Activated effector memory CD4-positive, alpha-beta T cell treated with anti-CD3 and anti-CD28 coated beads, Interleukin-2, amount 50 U/mL, for 16 hours (primary cell): ENCODE results near the gene APOC3.
A peak's percentile ranks its signal among the peaks of the same experiment; 100 is the strongest.
"Not testable (repeated sequence)": the region's sequence is repeated elsewhere in the genome, so short reads cannot be mapped to it uniquely, and the experiment has no call there.

Experiments used
- DNase-seq: peaks from one replicate; pipeline ENCODE4 v3.0.0-alpha.2; 2020

The APOC3 gene

DNA sequence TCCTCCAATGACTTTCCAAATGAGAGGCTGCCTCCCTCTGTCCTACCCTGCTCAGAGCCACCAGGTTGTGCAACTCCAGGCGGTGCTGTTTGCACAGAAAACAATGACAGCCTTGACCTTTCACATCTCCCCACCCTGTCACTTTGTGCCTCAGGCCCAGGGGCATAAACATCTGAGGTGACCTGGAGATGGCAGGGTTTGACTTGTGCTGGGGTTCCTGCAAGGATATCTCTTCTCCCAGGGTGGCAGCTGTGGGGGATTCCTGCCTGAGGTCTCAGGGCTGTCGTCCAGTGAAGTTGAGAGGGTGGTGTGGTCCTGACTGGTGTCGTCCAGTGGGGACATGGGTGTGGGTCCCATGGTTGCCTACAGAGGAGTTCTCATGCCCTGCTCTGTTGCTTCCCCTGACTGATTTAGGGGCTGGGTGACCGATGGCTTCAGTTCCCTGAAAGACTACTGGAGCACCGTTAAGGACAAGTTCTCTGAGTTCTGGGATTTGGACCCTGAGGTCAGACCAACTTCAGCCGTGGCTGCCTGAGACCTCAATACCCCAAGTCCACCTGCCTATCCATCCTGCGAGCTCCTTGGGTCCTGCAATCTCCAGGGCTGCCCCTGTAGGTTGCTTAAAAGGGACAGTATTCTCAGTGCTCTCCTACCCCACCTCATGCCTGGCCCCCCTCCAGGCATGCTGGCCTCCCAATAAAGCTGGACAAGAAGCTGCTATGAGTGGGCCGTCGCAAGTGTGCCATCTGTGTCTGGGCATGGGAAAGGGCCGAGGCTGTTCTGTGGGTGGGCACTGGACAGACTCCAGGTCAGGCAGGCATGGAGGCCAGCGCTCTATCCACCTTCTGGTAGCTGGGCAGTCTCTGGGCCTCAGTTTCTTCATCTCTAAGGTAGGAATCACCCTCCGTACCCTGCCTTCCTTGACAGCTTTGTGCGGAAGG, 2.9 kb downstream of the APOC3 start:
- DNase-seq, result peak; percentile 52

DNA sequence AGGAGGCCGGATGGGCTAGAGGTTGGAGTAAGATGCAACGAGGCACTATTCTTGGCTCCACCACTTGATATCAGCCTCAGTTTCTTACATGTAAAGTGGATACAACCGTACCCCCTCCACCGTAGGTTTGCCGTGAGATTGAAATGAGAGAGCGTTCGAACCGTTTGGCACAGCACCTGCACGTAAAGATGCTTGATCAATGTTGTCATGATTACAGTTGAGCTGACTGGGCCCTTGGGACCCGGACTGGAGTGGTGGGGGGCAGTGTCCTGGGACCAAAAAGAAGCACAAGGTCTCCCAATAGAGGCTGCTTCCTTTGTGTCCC, 3.7 kb downstream of the APOC3 start:
- DNase-seq, result no peak

DNA sequence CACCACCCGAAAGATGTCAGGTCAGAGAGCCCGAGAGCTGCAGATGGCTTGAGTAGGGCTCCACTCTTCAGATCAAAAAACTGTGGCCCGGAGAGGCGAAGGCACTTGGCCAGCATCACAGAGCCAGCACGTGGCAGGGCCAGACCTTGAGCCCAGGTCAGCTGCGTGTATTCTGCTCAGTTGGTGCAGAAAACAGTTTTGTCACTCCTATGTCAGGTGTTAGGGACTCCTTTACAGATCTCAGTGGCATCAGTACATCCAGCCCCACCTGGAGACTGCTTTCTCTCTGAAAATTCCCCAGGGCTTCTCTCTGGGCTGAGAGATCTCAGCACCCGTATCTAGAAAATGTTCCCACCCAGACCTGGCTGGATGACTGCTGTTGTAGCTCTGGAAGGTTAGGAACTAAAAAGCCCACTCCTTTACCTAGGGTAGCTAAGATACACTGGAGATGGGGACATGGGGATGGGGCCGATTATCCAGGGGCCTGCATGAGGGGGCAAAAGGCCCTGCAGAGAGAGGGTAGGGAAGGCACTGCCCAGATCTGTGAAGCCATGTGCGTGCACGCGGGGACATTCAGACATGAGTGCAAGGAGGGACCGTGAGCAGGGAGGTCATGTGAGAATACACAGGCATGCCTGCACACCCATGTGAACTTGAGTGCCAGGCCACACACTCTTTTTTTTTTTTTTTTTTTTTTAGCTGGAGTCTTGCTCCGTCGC, 4.3 kb downstream of the APOC3 start:
- peak; percentile 54 for DNase-seq

DNA sequence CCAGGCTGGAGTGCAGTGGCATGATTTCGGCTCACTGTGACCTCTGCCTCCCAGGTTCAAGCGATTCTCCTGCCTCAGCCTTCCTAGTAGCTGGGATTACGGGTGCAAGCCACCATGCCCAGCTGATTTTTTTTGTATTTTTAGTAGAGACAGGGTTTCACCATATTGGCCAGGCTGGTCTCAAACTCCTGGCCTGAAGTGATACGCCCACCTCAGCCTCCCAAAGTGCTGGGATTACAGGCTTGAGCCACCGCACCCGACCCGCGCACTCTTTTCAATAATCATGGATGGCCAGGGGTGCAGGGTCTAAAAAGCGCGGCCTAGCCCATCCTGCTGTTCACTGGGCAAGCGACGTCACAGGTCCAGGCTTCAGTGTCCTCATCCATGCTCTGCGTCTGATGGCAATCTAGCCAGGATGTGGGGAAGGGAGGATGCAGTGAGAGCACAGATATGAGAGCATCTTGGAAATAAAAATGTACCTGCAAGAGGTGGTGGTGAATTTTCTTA, 4.9 kb downstream of the APOC3 start:
- not testable (repeated sequence) for DNase-seq

DNA sequence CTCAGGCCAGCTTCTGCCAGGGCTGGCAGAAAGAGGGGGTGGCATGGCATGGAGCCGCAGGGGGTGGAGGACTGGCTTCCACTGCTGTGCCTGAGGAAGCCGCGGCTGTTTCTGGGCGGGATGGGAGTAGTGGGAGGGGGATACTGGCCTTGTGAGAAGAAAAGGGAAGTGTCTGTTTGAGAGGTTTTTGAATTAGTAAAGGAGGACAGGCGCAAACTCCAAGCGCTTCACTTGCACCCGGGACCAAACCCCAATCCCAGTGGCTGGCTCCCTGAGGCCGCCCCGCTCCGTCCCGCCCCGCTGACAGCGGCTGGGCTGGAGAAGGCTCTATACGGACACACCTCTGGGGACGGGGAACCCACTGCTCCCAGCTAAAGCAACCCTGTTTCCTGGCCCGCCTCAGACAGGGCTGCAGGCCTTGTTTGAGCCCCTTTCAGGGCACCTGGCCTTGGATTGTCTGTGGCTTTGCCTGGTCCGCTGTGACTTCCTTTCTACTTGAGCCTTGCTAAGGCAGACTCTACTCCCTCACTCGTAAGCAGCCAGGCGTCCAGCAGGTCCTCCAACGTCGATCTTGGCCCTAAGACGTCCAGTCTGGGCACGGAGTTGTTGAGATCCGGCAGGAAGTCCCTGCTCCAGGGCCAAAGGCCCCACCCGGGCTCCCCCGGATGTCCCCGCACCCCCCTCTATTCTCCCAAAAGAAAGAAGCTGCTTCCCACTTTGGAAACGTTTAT, 5.5 kb downstream of the APOC3 start:
- no peak for DNase-seq

- DNase-seq, result peak; percentile 89
Measured at GRCh38 chr11:116835791-116836631, 6.3 kb downstream of the APOC3 start.

DNA sequence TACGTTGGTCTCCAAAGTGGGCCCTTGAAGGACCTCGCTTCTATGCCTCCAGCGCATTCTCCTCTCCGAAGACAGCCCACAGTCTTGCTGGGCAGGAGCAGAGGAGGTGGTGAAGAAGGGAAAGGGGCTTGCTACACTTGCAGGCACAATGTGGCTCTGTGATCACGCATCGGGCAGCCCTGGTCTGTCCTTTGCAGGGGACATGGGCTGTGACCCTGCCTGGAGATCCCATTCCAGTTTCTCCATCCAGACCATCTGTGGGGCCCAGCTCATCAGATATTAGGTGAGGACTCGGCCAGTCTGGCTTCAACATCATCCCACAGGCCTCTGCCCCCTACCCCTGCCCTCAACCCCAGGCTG, 6.9 kb downstream of the APOC3 start:
- DNase-seq, result no peak

DNA sequence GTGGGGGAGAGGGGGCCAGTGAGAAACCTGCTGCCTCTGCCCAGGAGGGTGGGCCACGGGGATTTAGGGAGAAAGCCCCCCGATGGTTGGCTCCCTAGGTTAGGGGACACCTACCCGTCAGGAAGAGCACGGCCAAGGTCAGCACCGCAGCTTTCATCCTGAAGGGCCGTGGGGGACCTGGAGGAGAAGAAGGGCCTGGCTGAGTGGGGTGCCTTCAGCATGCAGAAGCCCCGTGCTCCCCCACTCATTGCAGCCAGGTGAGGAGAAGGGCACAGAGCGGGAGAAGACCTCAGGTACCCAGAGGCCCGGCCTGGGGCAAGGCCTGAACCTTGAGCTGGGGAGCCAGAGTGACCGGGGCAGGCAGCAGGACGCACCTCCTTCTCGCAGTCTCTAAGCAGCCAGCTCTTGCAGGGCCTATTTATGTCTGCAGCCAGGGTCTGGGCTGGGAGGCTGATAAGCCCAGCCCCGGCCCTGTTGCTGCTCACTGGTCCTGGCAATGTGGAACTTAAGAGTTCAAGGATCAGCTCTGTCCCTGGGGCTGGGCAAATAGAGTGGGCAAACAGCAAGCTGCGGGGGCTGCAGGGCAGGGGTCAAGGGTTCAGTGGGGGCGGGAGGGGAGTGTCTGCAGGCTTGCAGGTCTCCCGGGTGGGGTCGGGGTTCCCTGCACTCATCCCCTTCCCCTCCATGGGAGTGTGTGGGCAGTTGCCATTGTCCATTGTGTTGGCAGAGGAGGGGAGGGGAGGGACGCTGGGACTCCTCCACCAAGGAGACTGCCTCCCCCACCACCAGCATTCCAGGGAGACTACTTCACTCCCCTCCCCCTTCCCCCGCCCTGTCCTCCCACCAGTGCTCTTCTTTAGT, 7.8 kb downstream of the APOC3 start, which contains the start of gene APOA1:
APOA1 (minus strand) TSS at position 392 of the 861 bp plus-strand sequence; CDS start at position 157, 235 bp downstream.
- DNase-seq, result no peak

GRCh38 chr11:116838321-116839084, 8.8 kb downstream of the APOC3 start:
- no peak for DNase-seq

DNA sequence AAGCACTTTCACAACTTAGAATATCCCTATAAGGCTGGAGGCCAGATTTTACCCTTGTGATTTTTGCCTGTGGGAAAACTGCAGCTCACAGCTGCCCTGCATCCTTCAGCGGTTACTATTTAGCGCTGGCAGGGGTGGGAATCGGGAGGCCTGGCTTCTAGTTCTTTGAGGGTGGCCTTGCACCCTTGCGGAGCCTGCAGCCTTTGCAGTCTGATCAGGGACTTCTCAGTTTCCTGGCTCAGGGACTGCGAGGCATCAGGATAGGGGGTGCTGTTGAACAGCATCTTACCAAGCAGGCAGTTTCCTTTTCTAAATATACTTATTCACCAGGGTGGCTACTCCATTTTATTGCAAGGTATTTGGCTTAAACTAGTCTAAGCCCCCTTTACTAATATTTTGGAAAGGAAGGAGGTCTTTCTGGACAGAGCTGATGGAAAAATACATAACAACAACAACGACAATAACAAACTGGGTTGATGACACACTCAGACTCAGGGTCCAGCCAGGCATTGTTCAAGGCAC, 10.6 kb downstream of the APOC3 start:
- no peak for DNase-seq

DNA sequence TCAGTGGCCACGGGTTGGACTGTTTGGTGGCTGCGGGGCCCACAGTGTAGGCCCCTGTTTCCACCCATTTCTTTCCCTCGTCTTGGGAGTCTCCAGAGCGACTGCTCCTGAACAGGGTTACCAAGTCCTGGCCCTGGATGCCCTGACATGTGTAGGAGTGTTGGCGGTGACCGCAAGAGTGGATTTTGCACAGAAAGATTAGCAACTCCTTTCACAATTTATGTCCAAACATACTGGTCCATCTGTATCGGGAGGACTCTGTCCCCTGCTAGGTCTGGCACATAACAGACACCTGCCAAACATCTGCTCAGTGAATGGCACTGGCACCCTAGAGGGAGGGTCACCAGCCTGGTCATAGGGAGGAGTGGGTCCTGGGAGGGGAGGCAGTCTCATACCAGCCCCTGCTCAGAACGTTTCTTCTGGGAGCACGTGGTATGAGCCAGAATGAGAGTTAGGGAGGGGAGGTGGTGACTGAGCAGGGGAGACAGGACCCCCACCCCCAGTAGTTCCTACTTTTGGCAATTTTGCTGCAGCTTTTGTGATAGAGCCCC, 11.1 kb downstream of the APOC3 start:
- DNase-seq, result no peak

DNA sequence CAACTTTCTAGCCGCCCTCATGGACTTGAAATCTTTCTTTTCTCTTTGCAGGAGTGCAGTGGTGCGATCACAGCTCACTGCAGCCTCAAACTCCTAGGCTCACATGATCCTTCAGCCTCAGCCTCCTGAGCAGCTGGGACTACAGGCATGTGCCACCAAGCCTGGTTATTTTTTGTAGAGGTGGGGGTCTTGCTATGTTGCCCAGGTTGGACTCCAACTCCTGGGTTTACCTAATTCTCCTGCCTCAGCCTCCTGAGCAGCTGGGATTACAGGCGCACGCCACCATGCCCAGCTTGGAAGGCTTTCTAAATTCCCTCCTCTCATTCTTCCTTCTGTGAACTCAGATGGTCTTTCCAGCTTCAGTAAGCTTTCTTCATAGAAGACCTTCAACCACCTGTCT, 12.4 kb downstream of the APOC3 start:
- DNase-seq, result no peak

DNA sequence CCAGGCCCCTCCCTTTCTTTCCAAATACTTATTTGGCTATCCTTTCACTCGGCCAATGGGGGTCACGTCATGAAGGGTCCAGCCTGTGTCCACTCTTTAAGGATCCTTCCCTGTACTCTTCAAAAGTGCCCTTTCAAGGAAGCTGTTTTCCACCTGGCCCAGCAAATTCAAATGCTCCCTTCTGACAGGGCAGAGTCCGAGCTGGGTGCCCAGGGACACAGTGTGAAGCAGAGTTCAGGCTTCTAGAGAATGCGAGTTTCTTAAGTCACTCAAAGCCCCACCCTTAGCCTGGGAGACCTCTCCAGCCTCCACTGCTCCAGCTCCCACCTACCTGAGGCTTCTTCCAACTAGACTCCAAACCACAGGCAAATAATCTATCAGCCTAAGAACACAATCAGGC, 13.2 kb downstream of the APOC3 start:
- no peak for DNase-seq

GRCh38 chr11:116843661-116844060, 14.0 kb downstream of the APOC3 start:
- peak; percentile 27 for DNase-seq

DNA sequence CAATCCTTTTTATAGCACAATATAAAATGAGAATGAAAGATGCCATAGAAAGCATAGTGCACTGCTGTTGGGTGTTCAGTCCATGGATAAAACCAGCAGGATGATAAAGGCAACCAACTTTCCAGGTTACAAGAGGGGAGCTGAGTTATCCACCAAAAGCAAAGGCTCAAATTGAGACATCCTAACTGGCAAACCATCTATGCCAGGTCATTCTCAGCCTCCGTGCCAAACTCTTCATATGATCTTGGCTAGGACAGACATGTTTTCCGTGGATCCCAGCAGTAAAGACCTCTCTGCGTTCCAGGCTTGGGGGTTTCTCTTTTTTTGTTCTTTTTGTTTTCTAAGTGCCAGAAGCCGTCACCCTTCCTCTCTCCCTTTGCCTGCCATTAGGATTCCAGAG, 15.0 kb downstream of the APOC3 start:
- no peak for DNase-seq

GRCh38 chr11:116847612-116848011, 17.9 kb downstream of the APOC3 start:
- DNase-seq, result peak; percentile 57

GRCh38 chr11:116849060-116849459, 19.4 kb downstream of the APOC3 start:
- no peak for DNase-seq

DNA sequence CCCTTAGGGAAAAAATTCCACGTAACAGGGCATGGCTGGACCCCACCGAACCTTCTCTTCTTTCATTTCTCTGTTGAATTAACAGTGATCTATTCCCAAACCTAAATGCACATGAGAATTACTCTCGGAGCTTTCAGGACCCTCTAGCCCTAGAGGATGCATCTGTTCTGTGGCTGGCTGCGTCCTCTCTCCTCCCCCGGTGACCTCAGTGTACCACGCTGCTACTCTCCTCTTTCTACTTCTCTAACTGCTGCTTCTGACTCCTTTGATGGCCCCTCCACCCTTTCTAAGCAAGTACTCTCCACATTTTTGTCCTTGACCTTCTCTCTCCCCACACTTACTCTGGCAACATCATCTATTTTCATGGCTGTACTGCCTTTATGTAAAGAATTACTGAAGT, 19.8 kb downstream of the APOC3 start:
- DNase-seq, result no peak

- DNase-seq, result peak; percentile 78
Measured at GRCh38 chr11:116851626-116852025, 21.9 kb downstream of the APOC3 start.
